NCI-H345 treated with DMSO at 0.1 percent for 48 hours (cell line): Measurements from ENCODE around the gene NMNAT3.

ENCODE experiments used
- DNase-seq: peaks from one replicate; lab custom pipeline; 2025; ENCODE audit not compliant: unreplicated experiment; lab: John Stamatoyannopoulos, UW

NMNAT3 gene

GRCh38 chr3:139677388-139678155, at the start of gene NMNAT3:
Gene NMNAT3, minus strand, starts transcription at chr3:139677972. Its CDS starts 50,248 bp downstream, at chr3:139627724.
- peak; percentile 55 for DNase-seq

GRCh38 chr3:139721370-139721769, 43.6 kb upstream of the NMNAT3 start:
- no peak for DNase-seq

GRCh38 chr3:139718415-139718814, 40.6 kb upstream of the NMNAT3 start:
- no peak for DNase-seq

GRCh38 chr3:139716908-139717485, 39.2 kb upstream of the NMNAT3 start:
- no peak for DNase-seq

- DNase-seq = no peak
Observed at GRCh38 chr3:139715743-139716360, 38.1 kb upstream of the NMNAT3 start.

- DNase-seq = no peak
Observed at GRCh38 chr3:139715166-139715565, 37.4 kb upstream of the NMNAT3 start.

- peak; percentile 52 for DNase-seq
Observed at GRCh38 chr3:139710212-139710611, 32.4 kb upstream of the NMNAT3 start.

GRCh38 chr3:139705631-139706030, 27.9 kb upstream of the NMNAT3 start:
- no peak for DNase-seq

- DNase-seq = no peak
Observed at GRCh38 chr3:139696314-139696604, 18.5 kb upstream of the NMNAT3 start.

GRCh38 chr3:139695426-139696313, 17.9 kb upstream of the NMNAT3 start:
- no peak for DNase-seq

GRCh38 chr3:139695007-139695406, 17.2 kb upstream of the NMNAT3 start:
- no peak for DNase-seq

- DNase-seq = no peak
Observed at GRCh38 chr3:139694542-139694941, 16.8 kb upstream of the NMNAT3 start.

- DNase-seq = no peak
Observed at GRCh38 chr3:139691619-139692018, 13.8 kb upstream of the NMNAT3 start.

GRCh38 chr3:139689708-139690228, 12.0 kb upstream of the NMNAT3 start:
- DNase-seq = no peak

GRCh38 chr3:139689122-139689521, 11.3 kb upstream of the NMNAT3 start:
- no peak for DNase-seq

GRCh38 chr3:139687431-139687830, 9.7 kb upstream of the NMNAT3 start:
- DNase-seq = no peak

- DNase-seq = no peak
Observed at GRCh38 chr3:139686624-139687023, 8.9 kb upstream of the NMNAT3 start.

GRCh38 chr3:139686206-139686605, 8.4 kb upstream of the NMNAT3 start:
- DNase-seq = no peak

- DNase-seq = no peak
Observed at GRCh38 chr3:139679220-139679775, 1.5 kb upstream of the NMNAT3 start.

GRCh38 chr3:139676632-139677387, 962 bp downstream of the NMNAT3 start:
- no peak for DNase-seq
